NCI-H2227 (cell line): ENCODE results near the gene TUBA1C.
A peak's percentile ranks its signal among the peaks of the same experiment; 100 is the strongest.
"Not testable (repeated sequence)": the region's sequence is repeated elsewhere in the genome, so short reads cannot be mapped to it uniquely, and the experiment has no call there.

Experiments
- DNase-seq: peaks from one replicate; lab custom pipeline; 2025; ENCODE audit not compliant: unreplicated experiment; lab: John Stamatoyannopoulos, UW

Gene TUBA1C

DNA sequence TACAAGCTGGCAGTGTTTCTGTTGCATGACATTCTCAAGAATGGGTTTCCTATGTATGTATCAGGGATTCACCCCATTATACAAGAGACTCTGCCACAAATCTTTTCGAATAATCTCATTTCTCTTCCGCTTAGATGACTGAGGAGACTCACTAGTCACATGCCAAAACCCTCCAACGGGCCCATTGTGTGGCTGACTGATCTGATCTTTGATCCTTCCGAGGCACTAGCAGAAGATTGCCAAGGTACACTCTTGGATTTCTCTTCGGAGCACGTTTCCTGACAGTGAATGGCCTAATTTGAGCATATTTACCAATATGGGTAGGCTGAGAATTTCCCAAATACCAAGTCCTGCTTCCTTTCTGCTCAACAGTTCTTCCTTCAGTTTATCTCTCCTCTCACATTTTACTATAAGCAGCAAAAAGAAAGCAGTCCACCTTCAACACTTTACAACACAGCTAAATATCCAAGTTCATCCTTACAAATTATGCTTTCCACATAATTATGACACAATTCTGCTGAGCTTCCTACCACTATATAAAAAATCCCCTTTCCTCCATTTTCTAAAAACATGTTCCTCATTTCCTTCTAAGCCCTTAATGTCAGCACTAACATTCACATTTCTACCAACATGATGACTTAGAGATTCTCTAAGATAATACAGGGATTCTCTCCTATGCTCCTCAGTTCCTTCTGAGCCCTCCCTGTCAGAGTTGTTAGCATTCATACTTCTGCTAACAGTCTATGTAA lies 41.1 kb downstream of the TUBA1C start:
- no peak for DNase-seq

DNA sequence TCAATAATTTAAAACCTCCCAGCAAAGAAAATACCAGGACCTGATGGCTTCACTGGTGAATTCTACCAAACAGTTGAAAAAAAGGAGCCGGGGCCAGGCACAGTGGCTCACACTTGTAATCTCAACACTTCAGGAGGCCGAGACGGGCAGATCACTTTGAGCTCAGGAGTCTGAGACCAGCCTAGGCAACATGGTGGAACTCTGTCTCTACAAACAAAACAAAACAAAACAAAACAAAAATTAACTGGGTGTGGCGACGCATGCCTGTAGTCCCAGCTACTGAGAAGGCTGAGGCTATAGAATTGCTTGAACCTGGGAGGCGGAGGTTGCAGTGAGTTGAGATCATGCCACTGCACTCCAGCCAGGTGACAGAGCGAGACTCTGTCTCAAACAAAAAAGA lies 44.5 kb downstream of the TUBA1C start:
- no peak for DNase-seq

DNA sequence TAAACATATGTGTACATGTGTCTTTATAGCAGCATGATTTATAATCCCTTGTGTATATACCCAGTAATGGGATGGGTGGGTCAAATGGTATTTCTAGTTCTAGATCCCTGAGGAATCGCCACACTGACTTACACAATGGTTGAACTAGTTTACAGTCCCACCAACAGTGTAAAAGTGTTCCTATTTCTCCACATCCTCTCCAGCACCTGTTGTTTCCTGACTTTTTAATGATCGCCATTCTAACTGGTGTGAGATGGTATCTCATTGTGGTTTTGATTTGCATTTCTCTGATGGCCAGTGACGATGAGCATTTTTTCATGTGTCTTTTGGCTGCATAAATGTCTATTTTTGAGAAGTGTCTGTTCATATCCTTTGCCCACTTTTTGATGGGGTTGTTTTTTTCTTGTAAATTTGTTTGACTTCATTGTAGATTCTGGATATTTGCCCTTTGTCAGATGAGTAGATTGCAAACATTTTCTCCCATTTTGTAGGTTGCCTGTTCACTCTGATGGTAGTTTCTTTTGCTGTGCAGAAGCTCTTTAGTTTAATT lies 45.6 kb downstream of the TUBA1C start:
- DNase-seq, result not testable (repeated sequence)

DNA sequence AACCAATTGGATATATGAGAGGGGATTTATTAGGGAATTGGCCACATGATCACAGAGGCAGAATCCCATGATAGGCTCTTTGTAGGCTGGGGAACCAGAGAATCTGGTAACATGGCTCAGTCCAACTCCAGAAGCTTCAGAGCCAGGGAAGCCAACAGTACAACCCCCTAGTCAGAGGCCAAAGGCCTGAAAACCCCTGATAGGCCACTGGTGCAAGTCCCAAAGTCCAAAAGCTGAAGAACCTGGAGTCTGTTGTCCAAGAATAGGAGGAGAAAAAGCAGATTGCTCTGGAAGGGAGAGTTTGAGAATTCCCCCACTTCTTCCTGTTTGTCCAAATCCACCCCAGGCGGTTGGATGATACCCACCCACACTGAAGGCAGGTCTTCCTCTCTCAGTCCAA lies 49.9 kb downstream of the TUBA1C start:
- no peak for DNase-seq

DNA sequence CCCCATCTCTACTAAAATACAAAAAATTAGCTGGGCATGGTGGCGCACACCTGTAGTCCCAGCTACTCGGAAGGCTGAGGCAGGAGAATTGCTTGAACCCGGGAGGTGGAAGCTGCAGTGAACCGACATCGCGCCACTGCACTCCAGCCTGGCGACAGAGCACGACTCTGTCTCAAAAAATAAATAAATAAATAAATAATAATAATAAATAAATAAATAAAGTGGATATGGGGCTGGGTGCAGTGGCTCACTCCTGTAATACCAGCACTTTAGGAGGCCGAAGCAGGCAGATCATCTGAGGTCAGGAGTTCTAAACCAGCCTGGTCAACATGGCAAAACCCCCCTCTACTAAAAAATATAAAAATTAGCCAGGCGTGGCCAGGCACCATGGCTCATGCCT lies 52.2 kb downstream of the TUBA1C start:
- not testable (repeated sequence) for DNase-seq

DNA sequence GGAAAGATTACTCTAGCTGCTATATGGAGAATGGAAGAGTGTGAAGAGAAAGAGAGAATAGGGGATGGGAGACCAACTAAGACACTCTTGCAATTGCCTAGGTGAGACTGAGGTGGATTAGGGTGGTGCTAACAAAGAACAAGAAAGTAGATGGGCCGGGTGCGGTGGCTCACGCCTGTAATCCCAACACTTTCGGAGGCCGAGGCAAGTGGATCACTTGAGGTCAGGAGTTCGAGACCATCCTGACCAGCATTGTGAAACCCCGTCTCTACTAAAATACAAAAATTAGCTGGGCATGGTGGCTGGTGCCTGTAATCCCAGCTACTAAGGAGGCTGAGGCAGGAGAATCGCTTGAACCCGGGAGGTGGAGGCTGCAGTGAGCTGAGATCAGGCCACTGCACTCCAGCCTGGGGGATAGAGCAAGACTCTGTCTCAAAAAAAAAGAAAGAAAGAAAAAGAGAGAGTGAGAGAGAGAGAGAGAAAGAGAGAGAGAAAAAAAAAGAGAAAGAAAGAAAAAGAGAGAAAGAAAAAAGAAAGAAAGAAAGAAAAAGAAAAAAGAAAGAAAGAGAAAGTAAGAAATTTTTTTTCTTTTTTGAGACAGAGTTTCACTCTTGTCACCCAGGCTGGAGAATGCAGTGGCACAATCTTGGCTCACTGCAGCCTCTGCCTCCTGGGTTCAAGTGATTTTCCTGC lies 55.7 kb downstream of the TUBA1C start:
- DNase-seq, result not testable (repeated sequence)

DNA sequence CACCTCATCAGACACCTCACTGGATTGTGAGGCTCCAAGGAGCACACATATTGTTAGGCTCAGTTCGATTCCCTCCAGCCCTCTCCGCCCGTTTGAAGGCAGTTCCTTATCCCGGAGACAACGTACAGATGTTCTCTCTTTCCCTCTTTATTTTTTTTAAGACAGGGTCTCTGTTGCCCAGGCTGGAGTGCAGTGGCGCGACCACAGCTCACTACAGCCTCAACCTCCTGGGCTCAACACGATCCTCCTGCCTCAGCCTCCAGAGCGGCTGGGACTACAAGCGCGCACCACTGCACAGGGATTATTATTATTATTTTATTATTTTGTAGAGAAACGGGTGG lies 57.5 kb downstream of the TUBA1C start:
- no peak for DNase-seq

DNA sequence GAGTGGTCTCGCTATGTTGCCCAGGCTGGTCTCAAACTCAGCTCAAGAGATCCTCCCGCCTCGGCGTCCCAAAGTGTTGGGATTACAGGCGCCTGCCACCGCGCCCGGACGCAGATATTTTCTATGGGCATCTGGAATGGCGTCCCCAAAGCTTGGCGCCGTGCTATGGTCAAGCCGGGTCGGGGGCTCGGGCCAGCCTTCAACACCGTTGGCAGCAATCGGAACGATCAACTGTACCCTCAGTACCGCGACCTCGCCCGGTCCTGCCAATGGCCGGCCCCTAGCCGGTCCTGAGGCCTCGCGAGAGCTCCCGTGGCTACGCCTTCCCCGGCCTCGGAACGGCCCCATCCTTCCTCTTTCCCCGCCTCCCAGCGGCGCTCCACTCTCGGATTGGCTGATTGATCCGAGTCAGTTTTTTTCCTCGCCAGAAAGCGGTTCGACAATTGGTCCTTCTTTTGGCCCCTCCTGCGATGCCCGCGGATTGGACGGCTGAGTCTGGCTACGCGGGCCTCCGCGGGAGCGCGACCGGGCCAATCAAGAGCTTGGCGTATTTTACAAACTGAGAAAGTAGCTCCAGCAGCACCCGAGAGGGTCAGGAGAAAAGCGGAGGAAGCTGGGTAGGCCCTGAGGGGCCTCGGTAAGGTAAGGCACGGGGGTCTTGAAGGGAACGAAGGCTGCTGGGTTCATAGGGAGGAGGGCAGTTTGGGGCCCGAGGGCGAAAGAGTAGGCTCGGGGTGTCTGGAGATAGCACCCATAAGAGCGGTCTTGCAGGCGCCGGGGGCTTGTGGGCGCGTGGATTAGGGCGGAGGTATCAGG lies 58.0 kb downstream of the TUBA1C start, which contains the start of gene TROAP:
Gene TROAP (plus strand): TSS at position 548 of the 816 bp plus-strand sequence. CDS start 354 bp downstream, outside the sequence.
- DNase-seq, result peak; percentile 97

DNA sequence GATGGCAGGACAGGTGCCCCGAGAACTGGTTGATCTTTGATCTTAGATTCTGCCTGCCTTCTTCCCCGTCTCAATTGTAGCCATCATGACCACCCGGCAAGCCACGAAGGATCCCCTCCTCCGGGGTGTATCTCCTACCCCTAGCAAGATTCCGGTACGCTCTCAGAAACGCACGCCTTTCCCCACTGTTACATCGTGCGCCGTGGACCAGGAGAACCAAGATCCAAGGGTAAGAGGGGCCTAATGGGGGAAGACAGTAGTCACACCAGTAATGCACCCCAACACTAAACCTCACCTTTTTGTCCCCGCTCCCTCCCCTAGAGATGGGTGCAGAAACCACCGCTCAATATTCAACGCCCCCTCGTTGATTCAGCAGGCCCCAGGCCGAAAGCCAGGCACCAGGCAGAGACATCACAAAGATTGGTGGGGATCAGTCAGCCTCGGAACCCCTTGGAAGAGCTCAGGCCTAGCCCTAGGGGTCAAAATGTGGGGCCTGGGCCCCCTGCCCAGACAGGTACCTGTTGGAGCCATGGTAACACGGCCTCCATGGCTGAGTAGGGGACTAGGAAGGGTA lies 58.7 kb downstream of the TUBA1C start:
- no peak for DNase-seq
